ENCODE measurements around the gene THOC1.
A peak's percentile ranks its signal among the peaks of the same experiment; 100 is the strongest.

The THOC1 gene

DNA sequence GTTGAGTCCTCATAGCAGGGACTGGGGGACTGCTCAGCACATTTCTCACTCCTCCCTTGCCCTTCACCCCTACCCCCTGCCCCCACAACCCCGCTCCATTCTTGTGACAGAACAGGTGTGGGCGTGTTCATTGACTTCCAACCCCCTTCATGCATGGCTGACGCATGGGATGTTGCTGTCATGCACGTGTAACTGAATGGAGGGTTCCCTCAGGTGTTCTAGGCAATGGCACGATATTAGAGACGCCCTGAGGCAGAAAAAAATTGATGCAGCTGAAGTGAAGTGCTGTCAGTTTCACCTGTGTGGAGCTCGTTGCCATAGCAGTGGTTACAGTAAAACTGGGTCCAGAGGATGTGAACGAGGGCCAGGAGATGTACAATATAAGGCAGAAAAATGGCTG is 6.5 kb upstream of the THOC1 start:
- DNase-seq (ENCODE audit: low spot score) = no peak

DNA sequence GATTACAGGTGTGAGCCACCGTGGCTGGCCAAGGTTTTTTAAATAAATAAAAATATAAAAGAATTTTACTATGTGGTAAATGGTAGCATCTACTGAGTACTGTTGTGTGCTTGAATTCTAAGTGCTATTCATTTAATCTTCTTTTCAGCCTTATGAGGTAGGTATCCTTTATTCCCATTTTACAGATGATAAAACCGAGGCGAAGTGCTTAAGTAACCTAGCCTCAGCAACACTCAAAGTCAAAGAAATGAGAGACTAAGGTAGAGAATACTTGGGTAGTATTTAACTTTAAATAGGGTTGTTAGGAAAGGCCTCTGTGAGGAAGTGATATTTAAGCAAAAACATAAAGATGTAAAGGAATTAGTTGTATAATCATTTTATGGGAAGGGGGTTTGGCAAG is 5.7 kb upstream of the THOC1 start:
- DNase-seq (ENCODE audit: low spot score) = no peak

DNA sequence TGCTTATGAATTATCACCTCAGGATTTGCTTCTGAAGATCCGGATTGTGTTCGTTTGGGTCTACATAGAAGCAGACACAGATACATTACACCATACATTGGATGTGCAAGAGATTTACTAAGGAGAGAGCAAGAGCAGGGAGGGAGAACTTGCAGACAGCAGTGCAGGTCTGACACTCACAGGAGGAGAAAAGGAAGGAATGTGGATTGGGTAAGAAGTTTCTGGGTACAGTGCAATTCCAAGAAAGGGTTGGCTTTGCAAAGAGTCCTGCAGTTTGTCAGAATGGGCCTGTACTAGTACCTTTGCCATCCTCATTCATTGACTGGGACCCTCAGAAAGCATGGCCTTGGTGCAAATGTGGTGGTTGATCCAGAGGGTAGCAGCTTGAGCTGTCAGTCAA is 4.8 kb upstream of the THOC1 start:
- DNase-seq (ENCODE audit: low spot score) = no peak

DNA sequence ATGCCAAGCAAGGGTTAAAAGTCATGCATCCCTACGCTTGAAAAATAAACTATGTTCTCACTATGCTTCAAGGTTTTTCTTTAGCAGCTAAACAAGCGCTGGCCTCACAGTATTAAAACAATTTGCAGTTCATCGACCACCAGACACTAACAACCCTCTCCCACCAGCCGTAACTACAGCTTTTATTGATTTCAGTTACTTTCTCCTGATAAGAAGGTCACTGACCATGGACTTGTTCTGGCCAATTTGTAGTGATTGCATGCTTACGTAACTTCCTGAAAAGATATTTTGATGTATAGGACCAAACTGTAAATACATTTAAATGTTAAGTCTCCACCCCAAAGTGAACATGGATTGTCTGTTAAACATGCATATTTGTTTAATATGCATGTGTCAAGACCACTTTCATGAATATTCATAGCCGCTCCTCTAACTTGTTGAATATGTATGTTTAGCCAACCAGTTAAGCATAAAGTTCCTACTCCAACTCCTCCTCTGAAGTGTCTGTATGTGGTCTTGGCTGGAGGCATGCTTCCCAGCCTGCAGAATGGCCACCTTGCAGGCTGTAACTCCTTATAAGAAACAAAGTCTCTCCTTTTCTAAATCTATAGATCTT is 1.7 kb upstream of the THOC1 start:
- DNase-seq (ENCODE audit: low spot score) = peak; percentile 16

DNA sequence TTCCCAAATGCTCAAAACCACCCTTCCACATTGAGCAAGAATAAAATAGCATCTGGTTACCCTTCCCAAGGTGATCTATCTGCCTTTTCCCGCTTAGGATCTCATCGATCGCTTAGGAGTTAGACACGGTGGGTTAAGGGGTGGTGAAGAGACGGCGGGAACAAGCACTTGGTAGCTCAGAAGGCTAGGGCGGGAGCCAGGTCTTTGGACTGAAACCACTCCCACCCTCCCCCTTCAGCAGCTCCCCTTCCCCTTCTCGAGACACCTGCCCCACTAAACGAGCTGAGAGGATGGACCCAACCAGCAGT is 513 bp downstream of the THOC1 start:
- no peak for DNase-seq (ENCODE audit: low spot score)

DNA sequence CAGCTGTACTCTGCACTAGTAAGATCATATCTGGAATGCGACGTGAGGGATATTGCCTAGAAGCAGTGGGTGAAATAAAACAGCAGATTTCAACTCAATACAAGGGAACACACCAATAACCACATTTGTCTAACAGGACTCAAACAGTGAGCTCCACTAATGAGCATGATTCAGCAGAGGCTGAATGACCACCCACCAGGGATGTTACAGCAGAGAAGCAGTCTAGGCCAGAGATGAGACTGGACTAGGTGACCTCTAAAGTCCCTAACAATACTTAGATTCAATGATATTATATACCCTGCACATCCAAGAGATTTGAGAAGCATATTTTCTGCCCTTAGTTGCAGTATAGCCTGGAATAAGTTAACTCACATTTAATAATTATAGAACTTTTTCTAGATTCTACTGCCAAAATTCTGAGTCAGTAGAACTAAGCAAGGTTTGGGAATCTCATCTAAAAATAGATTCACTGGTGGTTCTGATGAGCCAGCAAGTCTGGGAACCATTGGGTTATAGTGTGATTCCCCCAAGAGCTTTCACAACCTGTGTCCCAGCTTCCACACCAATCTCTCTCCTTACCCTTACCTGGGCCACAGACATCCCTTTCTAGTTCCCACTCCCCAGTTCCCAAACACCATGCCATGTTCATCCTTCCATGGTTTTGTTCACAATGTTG is 6.3 kb downstream of the THOC1 start:
- DNase-seq (ENCODE audit: low spot score) = no peak

DNA sequence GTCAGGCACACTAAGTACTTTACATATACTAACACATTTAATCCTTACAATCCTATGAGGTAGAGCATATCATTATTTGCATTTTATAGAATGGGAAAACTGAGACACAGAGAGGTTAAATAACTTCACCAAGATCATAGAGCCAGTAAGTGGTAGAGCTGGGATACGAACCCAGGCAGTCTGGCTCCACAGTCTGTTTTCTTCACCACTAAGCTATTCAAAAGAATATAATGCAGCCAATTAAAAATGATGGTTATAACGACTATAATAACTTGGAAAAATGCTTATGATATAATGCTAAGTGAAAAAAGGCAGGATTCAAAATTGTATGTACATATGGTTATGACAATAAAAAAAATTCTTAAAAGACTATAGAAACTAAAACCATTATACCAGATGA is 7.3 kb downstream of the THOC1 start:
- DNase-seq (ENCODE audit: low spot score) = no peak

DNA sequence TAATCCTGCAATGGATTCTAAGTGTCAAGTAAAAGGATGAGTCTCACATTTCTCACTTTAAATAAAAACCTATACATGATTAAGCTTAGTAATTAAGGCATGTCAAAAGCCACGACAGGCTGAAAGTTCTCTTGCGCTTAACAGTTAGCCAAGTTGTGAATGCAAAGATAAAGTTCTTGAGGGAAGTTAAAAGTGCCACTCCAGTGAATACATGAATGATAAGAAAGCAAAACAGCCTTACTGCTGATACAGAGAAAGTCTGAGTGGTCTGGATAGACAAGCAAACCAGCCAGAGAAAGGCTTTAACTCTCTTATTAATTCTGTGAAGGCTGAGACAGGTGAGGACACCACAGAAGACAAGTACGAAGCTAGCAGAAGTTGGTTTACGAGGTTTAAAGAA is 12.7 kb downstream of the THOC1 start:
- DNase-seq (ENCODE audit: low spot score) = no peak

DNA sequence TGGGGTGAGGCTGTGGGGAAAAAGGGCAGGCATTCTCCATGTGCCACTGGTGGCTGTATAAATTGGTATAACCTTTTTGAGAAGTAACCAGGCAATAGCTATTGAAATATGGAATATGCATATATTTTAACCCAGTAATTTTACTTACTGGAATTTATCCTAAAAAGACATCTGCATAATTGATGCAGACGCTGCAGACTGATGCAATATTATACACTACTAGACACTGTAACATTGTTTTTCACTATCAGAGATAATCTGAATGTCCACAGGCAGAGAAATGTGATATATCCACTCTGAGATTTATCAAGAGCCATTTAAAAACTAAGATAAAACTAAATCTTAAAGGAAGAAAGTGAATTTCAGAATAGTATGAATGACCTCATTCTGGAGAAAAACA is 14.7 kb downstream of the THOC1 start:
- no peak for DNase-seq (ENCODE audit: low spot score)

DNA sequence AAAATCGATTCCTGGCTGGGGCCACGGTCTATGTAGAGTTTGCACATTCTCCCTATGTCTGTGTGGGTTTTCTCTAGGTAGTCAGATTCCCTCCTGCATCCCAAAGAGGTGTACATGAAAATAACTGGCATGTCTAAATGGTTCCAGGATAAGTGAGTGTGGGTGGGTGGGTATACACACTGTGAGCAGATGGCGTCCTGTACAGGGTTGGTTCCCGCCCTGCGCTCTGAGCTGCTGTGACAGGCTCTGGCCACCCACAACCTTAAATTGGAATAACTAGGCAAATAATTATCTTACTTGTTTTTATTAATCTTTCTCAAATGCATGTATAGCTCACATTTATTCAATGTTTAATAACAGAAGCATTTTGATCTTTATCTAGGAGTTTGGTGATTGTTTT is 16.3 kb downstream of the THOC1 start:
- DNase-seq (ENCODE audit: low spot score) = no peak

DNA sequence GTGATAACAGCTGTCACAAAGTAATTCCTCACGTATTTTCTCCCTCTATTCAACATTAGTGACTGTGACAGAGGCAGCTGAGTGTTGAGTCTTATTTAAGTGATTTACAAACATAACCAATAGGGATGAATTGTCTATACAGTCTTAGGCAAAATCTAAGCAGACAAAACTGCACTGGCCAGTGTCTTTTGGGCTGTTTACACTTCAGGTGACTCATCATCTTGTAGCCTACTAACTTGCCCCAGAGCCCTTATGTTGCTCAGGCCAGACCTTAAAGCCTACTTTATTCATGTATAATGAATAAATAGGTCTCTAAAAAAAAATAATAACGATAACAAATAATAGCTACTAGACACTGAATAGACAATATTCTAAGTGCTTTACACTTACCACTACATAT is 17.2 kb downstream of the THOC1 start:
- no peak for DNase-seq (ENCODE audit: low spot score)

DNA sequence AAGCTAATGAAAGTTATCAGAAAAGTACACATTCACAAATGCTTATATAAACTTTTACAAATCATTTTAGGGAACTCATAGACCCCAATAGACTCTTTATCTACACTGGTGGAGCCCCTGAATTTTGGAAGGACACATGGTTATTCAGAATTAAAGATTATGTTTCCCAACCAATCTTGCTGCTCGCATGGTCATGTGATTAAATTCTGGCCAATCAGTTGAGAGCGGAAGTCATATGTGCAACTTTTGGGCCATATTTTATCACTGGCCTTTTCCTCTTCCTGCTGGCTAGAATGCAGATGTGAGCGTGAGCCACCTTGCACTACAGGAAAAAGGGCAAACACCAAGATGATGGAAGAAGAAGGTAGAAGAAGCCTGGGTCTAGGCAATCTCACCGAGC is 19.8 kb downstream of the THOC1 start:
- no peak for DNase-seq (ENCODE audit: low spot score)

DNA sequence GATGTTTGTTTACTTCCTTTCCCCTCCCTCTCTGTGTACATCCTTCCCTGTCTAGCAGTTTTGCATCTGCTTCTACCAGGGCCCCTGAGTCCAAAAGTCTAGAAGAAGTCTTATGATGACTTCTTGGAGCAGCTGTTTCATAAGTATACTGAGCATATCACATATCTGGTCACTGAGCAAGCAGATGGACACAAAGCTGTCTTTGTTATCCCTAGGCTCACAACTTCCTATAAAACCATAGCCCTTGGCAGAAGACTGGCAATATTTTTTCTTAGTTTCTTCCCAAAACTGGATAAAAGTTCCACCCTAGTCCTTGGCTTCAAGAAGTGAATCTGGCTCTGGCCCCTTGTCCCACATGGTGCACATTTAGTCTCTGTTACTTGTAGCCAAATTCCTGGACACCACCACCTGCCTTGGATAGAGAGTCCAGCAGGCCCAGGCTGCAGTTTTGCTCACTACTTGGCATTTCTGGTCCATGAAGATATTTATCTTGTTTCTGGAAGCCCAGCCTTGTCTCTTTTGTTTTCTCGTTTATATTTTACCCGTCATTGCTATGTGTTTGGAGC is 22.5 kb downstream of the THOC1 start:
- no peak for DNase-seq (ENCODE audit: low spot score)

DNA sequence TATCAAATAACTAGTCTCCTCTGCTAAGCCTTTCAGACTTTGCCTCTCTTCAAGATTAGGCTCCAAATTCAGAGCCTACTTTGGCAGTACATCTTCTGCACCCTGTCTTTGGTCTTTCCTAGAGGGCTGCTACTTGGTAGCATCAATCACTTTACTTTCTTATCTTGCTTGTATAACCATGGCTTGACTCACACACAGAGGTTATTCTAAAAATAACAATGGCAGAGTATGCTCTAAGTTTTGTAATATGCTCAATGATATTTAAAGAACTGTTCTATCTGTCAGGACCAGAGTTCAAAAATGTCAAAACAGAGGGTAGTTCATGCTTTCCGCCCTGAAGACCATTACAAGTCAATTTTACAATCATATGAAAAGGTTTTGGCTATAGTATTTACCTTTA is 27.7 kb downstream of the THOC1 start:
- no peak for DNase-seq (ENCODE audit: low spot score)

DNA sequence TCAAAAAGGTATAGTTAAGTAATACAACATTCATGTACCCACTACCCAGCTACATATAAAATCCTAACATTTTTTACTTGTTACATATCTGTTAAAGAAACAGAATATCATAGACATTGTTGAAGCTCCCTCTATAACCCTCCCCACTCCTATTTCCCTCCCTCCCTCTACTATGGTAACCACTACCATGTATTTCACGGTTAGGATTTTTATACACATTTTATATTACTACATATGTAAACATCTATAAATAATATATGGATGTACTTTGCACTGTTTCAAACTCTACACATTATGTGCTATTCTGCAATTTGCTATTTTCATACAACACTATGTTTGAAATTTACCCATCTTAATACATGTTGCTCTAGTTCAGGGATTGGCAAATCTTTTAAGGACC is 36.3 kb downstream of the THOC1 start:
- DNase-seq (ENCODE audit: low spot score) = no peak

DNA sequence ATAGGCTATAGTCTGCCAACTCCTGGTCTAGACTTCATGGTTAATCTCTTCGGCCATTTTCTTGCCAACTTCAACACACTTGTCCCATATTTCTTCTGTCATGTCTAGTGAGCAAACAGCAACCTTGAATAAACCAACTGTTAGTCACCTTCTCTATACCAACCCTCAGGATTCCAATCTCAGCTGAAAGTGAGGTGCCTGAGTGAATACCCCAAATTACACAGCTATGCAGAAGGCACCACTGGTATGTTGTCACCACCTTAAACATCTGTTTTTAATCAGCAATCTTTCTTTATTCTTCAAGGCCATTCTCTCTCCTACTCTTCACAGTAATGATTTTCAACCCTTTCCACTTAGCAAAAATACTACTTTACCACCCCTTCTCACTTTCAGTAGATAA is 39.3 kb downstream of the THOC1 start:
- DNase-seq (ENCODE audit: low spot score) = no peak

DNA sequence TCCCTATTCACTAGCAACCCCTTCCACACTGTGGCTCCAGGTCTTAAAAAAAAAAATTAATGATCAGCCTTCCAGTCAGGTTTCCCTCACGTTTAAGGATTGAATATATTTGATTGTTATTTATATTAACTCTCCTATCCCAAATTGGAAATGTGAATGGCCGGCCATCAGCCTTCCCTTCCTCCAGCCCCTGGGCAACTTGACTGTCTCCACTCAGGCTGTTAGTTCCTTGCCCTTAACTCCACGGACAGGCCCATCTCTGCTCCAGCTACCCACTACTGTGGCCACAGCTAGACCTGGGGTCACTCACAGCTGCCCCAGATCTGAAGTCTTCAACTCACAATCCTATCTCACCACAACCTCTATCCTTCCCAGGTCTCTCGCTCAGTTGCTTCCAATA is 39.9 kb downstream of the THOC1 start:
- no peak for DNase-seq (ENCODE audit: low spot score)

DNA sequence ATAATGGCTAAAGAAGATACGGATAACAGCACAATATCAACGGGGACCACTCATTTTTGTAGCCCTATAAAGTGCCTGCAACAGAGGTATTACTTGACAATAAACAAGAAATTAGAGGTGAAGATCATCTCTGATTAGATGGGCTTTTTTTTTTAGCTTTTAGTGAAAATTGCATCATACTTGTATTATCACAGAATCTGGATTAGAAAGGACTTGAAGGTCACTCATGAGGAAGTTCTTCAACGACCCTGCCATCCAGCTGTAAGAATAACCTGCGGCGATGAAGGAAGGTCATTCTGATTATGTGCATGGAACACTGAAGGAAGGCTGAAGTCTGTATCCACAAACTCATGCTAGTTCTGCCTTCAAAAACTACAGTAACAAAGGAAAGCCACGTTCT is 40.5 kb downstream of the THOC1 start:
- no peak for DNase-seq (ENCODE audit: low spot score)

DNA sequence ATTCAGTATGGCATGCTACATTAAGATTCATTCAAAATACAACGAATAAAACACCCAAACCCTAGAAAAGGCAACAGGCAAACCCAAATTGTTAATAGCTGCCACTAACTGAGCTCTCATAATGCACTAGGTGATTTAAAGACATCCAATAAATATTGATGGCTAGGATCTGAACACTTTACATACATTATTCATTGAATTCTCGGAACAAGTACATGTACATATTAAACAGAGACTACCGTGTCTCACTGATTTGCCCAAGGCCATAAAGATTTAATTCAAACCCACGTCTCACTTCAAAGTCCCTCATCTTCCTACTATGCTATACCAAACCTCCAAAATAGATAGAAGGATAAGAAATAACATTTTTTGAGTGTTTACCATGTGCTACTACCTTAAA is 42.1 kb downstream of the THOC1 start:
- DNase-seq (ENCODE audit: low spot score) = no peak

DNA sequence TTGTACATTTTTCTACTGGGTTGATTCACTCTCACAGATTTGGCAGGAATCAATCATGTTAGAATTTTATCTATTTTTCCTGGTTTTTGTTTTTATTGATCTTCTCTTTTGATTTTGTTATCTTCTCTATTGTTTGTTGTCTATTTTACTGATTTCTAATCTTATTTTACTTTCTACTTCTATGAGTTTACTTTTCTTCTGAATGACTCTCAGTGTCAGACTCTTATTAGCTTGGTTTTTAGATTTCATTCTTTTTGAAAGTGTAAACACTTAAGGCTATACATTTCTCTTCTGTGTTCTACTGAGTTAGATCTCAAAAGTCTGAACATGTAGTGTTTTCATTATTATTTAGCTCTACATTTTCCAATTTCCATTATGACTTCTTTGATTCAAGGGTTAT is 47.1 kb downstream of the THOC1 start:
- DNase-seq (ENCODE audit: low spot score) = no peak

DNA sequence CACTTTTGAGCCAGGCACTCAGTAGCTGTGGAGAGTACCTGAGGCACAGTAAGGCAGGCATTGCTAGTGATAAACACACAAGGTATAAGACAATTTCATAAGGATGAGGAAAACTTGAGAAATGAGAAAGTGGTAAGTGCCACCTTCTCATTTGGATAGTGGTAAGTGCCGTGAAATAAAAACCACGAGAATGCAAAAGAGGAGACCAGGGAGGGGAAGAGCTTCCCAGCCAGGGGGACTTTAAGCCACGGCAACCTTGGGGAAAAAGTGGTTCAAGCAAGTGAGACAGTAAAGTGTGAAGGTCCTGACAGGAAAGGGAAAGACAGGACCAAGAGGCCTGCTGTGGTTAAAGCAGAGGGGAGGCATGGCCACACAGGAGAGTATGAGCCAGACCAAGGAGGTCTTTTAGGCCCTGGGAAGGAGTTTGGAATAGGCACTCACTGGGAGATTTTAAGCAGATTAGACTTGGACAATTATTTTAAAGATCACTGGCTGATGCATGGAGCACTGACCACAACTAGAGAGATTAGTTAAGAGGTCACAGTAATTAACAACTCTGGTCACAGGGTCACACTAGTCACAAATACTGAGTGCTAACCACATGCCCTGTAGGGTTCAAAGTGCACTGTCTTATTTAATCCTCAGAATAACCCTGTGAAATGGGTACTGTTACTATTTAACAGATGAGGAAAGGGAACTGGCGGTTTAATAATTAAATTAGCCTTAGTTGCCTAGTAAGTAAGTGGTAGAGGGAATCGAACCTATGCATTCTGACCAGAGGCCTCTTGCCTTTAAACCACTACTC is 50.1 kb downstream of the THOC1 start:
- DNase-seq (ENCODE audit: low spot score) = peak; percentile 13

DNA sequence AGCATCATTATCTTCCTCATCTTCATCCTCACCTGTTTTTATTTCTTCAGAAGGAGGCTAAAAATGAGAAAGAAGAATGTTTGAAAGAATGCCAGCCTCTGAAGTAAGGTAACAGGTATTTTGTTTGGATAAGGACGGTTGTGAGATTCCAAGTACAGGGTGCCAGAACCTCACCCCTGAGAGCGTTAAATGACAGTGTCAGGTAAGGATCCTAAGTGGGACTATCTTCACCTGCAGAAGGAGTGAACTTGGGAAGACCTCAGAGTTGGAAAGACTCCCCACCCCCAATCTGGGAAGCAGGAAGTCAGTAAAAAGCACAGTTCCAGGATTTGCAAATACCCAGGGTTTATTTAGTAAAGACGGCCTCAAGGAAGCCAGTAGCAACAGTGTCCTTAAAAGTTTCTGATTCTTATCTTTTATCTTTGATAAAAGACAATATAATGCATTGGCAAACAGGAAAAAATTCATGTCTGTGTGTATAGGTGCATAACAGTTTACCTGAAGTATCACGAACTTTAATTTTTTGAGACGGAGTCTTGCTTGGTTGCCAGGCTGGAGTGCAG is 52.3 kb downstream of the THOC1 start:
- DNase-seq (ENCODE audit: low spot score) = no peak

DNA sequence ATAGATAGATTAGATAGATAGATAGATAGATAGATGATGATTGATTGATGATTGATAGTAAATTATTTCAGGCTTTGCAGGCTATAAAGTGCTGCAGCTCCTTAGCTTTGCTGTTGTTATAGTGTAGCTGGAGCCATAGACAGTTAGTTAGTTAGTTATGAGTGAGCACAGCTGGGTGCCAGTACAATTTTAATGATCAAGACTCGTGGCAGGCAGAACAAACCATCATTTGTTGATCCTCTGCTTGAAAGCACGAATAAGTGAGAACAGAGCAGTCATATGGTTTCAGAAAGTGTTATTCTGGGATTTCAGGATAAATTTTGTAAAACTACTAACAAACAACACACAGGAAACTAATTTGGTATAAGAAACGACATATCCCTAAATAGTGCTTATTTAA is 53.9 kb downstream of the THOC1 start:
- DNase-seq (ENCODE audit: low spot score) = no peak
